Stimulated activated CD8-positive, alpha-beta memory T cell treated with anti-CD3 and anti-CD28 coated beads, Interleukin-4, amount 100 ng/mL, for 1 hour (primary cell): Measurements from ENCODE around the gene TLCD5.

Experiments
- DNase-seq, 2 donors: peaks; one replicate each; pipeline ENCODE4 v3.0.0-alpha.2; 2020; ENCODE audit warnings: low read depth in 2 of 2, low spot score in 1 of 2

Gene TLCD5

DNA sequence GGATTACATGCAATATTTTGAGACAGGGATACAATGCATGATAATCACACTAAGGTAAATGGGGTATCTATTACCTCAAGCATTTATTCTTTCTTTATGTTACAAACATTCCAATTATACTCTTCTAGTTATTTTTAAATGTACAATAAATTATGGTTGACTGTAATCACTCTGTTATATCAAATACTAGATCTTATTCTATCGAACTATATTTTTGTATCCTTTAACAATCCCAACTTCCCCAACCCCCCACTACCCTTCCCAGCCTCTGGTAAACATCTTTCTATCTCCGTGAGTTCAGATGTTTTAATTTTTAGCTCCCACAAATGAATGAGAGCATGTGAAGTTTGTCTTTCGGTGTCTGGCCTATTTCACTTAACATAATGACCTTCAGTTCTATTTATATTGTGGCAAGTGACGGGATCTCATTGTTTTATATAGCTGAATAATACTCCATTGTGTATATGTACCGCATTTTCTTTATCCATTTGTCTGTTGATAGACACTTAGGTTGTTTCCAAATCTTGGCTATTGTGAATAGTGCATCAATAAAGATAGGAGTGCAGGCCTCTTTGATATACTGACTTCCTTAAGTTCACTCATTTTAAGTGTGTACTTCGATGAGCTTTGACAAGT is 51.6 kb downstream of the TLCD5 start:
- no peak for DNase-seq

DNA sequence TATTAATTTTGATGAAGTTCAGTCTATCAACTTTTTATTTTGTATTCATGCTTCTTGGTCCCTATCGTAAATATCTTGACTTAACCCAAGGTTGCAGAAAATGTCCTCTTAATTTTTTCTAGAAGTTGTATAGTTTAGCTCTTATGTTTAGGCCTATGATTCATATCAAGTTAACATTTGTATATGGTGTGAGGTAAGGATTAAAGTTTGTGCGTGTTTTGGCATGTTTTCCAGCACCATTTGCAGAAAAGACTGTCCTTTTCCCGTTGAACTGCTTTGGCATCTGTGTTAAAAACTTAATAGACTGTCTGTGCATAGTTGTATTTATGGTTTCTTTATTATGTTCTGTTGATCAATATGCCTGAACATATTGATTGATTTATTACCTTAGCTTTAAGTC is 53.4 kb downstream of the TLCD5 start:
- DNase-seq, result no peak

GRCh38 chr11:120381401-120381800 is 56.3 kb downstream of the TLCD5 start:
- DNase-seq, result no peak
